ENCODE measurements around the gene NLGN1.

The NLGN1 gene

DNA sequence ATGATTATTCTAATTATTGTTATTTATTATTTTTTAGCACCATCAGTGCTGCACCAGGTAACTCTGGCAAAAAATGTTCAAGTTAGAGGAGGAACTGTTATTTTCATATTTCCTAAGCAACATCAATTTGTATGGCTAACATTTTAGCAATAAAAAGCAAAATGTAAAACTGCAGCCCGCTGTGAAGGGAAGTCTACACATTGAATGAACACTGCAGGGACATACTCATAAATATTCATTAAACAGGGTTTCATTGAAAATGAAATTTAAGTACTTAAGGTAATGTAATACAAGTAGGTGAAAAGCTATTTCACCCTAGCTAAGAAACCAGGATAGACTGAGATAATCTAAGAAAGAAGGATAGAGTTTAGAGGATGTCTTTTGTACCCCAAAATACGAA is 532.7 kb downstream of the NLGN1 start:
- TF ChIP-seq POLR2AphosphoS5 (IDR thresholded peaks at IDR 0.05; ENCODE audit: low read depth, low read length) (no peak), SIN3A (IDR thresholded peaks at IDR 0.05; ENCODE audit: borderline replicate concordance, insufficient read depth, low read length) (no peak), FOXP2 (optimal IDR thresholded peaks at IDR 0.05; ENCODE audit: borderline replicate concordance, extremely low read depth, extremely low read length, insufficient read depth) (no peak), TAF1 (IDR thresholded peaks at IDR 0.05; ENCODE audit: borderline replicate concordance, insufficient read depth, low read length) (no peak)
- TF ChIP-seq, protein P1, sequence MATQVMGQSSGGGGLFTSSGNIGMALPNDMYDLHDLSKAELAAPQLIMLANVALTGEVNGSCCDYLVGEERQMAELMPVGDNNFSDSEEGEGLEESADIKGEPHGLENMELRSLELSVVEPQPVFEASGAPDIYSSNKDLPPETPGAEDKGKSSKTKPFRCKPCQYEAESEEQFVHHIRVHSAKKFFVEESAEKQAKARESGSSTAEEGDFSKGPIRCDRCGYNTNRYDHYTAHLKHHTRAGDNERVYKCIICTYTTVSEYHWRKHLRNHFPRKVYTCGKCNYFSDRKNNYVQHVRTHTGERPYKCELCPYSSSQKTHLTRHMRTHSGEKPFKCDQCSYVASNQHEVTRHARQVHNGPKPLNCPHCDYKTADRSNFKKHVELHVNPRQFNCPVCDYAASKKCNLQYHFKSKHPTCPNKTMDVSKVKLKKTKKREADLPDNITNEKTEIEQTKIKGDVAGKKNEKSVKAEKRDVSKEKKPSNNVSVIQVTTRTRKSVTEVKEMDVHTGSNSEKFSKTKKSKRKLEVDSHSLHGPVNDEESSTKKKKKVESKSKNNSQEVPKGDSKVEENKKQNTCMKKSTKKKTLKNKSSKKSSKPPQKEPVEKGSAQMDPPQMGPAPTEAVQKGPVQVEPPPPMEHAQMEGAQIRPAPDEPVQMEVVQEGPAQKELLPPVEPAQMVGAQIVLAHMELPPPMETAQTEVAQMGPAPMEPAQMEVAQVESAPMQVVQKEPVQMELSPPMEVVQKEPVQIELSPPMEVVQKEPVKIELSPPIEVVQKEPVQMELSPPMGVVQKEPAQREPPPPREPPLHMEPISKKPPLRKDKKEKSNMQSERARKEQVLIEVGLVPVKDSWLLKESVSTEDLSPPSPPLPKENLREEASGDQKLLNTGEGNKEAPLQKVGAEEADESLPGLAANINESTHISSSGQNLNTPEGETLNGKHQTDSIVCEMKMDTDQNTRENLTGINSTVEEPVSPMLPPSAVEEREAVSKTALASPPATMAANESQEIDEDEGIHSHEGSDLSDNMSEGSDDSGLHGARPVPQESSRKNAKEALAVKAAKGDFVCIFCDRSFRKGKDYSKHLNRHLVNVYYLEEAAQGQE (IDR thresholded peaks at IDR 0.05; ENCODE audit: insufficient read depth in 1 of 2, low read depth in 2 of 2, low read length in 2 of 2) = no peak

DNA sequence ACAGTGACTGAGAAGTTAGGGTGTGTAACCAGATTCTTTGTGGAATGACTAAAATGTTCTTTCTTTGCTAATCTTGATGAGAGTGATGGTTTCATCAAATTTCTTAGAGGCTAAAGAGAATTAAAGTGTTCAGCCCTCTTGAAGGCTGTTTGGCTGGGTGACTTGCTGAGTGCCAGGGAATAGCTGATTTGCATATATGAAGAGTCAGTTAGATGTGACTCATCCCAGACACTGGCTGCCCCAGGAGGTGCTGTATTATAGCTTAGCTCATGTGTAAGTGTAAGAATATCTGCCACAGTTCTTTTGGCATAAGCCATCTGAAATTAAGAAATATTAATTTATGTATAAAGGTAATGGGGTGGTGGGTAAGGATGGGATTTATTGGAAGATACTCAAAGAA is 535.1 kb downstream of the NLGN1 start:
- TF ChIP-seq FOXP2 (optimal IDR thresholded peaks at IDR 0.05; ENCODE audit: borderline replicate concordance, extremely low read depth, extremely low read length, insufficient read depth) (no peak), POLR2AphosphoS5 (IDR thresholded peaks at IDR 0.05; ENCODE audit: low read depth, low read length) (no peak), TAF1 (IDR thresholded peaks at IDR 0.05; ENCODE audit: borderline replicate concordance, insufficient read depth, low read length) (no peak), SIN3A (IDR thresholded peaks at IDR 0.05; ENCODE audit: borderline replicate concordance, insufficient read depth, low read length) (no peak)
- TF ChIP-seq, protein P1 (IDR thresholded peaks at IDR 0.05; ENCODE audit: insufficient read depth in 1 of 2, low read depth in 2 of 2, low read length in 2 of 2) = no peak

DNA sequence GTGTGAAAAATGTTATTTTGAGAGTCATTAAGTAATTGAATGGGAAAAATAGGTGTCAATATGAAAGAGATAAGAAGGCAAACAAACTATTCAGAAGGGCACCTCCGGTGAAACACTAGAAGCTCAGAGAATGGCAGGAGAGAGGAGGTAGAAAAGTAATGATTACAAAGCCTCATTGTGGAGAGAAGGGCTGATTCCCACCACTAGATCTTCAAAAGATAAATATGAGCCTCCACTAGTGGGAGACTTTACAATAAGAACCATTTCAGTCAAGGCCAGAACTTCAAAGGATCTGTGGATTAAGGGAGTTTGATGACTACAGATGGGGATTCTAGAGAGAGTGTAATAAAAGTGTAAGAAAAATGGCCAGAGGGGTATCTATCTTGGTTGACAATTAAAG is 535.6 kb downstream of the NLGN1 start:
- TF ChIP-seq, protein P1 (IDR thresholded peaks at IDR 0.05; ENCODE audit: insufficient read depth in 1 of 2, low read depth in 2 of 2, low read length in 2 of 2) = no peak
- no peak for TF ChIP-seq SIN3A (IDR thresholded peaks at IDR 0.05; ENCODE audit: borderline replicate concordance, insufficient read depth, low read length)

DNA sequence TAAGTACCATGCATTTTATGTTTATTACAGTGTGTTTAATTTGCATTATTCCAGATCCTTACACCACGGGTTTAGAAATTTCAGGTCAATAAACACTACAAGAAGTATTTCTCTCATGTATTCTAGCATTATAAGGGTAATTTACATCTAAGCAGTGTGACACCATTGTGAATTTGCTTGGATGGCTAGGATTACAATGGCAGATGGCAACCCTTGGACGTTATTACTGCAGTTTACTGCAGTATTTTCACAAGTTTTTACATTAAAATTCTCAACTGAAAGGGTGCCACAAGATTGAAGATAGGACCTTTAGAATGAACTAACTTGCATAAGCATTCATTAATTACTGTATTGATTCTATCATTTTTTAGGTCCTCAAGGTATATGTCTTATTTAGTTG is 538.8 kb downstream of the NLGN1 start:
- TF ChIP-seq SIN3A (IDR thresholded peaks at IDR 0.05; ENCODE audit: borderline replicate concordance, insufficient read depth, low read length) (no peak), TAF1 (IDR thresholded peaks at IDR 0.05; ENCODE audit: borderline replicate concordance, insufficient read depth, low read length) (no peak), FOXP2 (optimal IDR thresholded peaks at IDR 0.05; ENCODE audit: borderline replicate concordance, extremely low read depth, extremely low read length, insufficient read depth) (no peak)

DNA sequence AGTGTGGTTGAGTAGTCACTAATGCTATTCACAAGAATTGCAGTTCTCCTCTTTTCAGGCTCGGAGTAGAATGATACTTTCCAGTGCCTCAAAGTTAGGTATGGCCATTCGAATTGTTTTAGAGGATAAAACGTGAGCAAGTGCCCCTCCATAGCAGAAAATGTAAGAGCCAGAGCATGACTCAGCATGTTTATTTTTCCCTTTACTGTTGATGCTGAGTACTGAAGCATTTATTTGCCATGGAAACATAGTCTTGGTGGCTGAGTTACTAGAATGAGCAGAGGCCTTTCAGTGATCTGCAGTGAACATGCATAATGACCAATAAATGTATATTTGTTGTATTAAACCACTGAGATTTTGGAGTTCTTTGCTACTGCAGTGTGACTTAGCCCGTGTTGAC is 540.6 kb downstream of the NLGN1 start:
- TF ChIP-seq SIN3A (IDR thresholded peaks at IDR 0.05; ENCODE audit: borderline replicate concordance, insufficient read depth, low read length) = no peak
- TF ChIP-seq, protein P1 (IDR thresholded peaks at IDR 0.05; ENCODE audit: insufficient read depth in 1 of 2, low read depth in 2 of 2, low read length in 2 of 2) = no peak
